Osteoblast (primary cell): ENCODE results near the gene ERRFI1. TPM values are rescaled to one million over a fixed set of nuclear protein-coding genes. Genes with fewer than 3 reads are reported as not detected.
"Not testable (repeated sequence)": the region's sequence is repeated elsewhere in the genome, so short reads cannot be mapped to it uniquely, and the experiment has no call there.

Experiments used
- DNase-seq: peaks from one replicate; pipeline ENCODE4 v3.0.0; 2011; ENCODE audit warnings: low spot score, mixed read lengths; ENCODE audit not compliant: insufficient read length; ENCODE audit errors: missing footprints
- H2AFZ ChIP-seq: 2 replicates; pipeline ENCODE4 v1.6.0; 2011; ENCODE audit warnings: mild to moderate bottlenecking, low read length
- H3K27ac ChIP-seq: 2 replicates; pipeline ENCODE4 v1.5.1; 2011; ENCODE audit warnings: mild to moderate bottlenecking, low read depth, low read length, moderate library complexity
- H3K27me3 ChIP-seq: 2 replicates; pipeline ENCODE4 v1.6.0; 2012; ENCODE audit warnings: mild to moderate bottlenecking, control low read depth, inconsistent platforms, low read length, moderate library complexity; ENCODE audit not compliant: insufficient read depth
- H3K36me3 ChIP-seq: 2 replicates; pipeline ENCODE4 v1.5.1; 2011; ENCODE audit warnings: mild to moderate bottlenecking, low read length, control low read depth, moderate library complexity; ENCODE audit not compliant: insufficient read depth
- H3K4me1 ChIP-seq: 2 replicates; pipeline ENCODE4 v1.5.1; 2011; ENCODE audit warnings: mild to moderate bottlenecking, low read length, control low read depth, moderate library complexity; ENCODE audit not compliant: insufficient read depth
- H3K4me2 ChIP-seq: 2 replicates; pipeline ENCODE4 v1.6.0; 2011; ENCODE audit warnings: mild to moderate bottlenecking, low read length; ENCODE audit not compliant: insufficient read depth
- H3K4me3 ChIP-seq: fragments of 200-600 bp; sonication (generic); 3 replicates; pipeline ENCODE4 v1.5.1; 2012; ENCODE audit warnings: mild to moderate bottlenecking, low read length, inconsistent platforms; ENCODE audit not compliant: insufficient read depth
- H3K79me2 ChIP-seq: 2 replicates; pipeline ENCODE4 v1.6.0; 2012; ENCODE audit warnings: mild to moderate bottlenecking, low read length, control low read depth, inconsistent platforms; ENCODE audit not compliant: insufficient read depth
- H3K9me3 ChIP-seq: 2 replicates; pipeline ENCODE4 v1.5.1; 2011; ENCODE audit warnings: low read depth, low read length, control low read depth
- H4K20me1 ChIP-seq: 2 replicates; pipeline ENCODE4 v1.6.0; 2012; ENCODE audit warnings: mild to moderate bottlenecking, low read length, control low read depth; ENCODE audit not compliant: insufficient read depth
- CTCF ChIP-seq: IDR thresholded peaks from 2 replicates; pipeline ENCODE4 v1.5.1; 2011; ENCODE audit warnings: mild to moderate bottlenecking, low read depth, low read length, moderate library complexity; ENCODE audit errors: extremely low read depth
- total RNA-seq: library from RNA; depleted of rRNA; stranded (reverse); fragments of >200 nt; gene quantifications from 2 replicates; pipeline ENCODE4 v1.2.3, GENCODE V29; 2012

The ERRFI1 gene
- total RNA-seq, 1 donor = 69.5 TPM

- H3K4me3 ChIP-seq = no peak overlapping the region
- no peak overlapping the region for H3K4me2 ChIP-seq
- no peak for DNase-seq
- peaks cover 53% of the 10 kb centered on the region for H3K36me3 ChIP-seq
- H3K9me3 ChIP-seq = no peaks in the 10 kb centered on the region
- no peaks in the 10 kb centered on the region for H3K27me3 ChIP-seq
- H3K79me2 ChIP-seq = peaks cover 75% of the 10 kb centered on the region
- TF ChIP-seq CTCF = no peak
- H3K27ac ChIP-seq = peak overlapping the region; percentile 9
- H2AFZ ChIP-seq = no peak overlapping the region
- H4K20me1 ChIP-seq = peaks cover 8% of the 10 kb centered on the region
- peaks cover 10% of the 10 kb centered on the region for H3K4me1 ChIP-seq
These were observed 61.6 kb downstream of the ERRFI1 start for GRCh38 chr1:7964476-7964875.

GRCh38 chr1:7963841-7964240 lies 62.3 kb downstream of the ERRFI1 start:
- peaks cover 46% of the 10 kb centered on the region for H3K36me3 ChIP-seq
- H4K20me1 ChIP-seq, H3K4me2 ChIP-seq, H3K27ac ChIP-seq, H3K4me3 ChIP-seq, H2AFZ ChIP-seq, DNase-seq, H3K9me3 ChIP-seq, H3K27me3 ChIP-seq: not testable (repeated sequence)
- peaks cover 10% of the 10 kb centered on the region for H3K4me1 ChIP-seq
- peaks cover 72% of the 10 kb centered on the region for H3K79me2 ChIP-seq

- not testable (repeated sequence) for H3K4me2 ChIP-seq, DNase-seq, H3K9me3 ChIP-seq, H4K20me1 ChIP-seq, H2AFZ ChIP-seq, H3K27ac ChIP-seq, H3K4me3 ChIP-seq, H3K27me3 ChIP-seq
- H3K4me1 ChIP-seq = peaks cover 10% of the 10 kb centered on the region
- peaks cover 67% of the 10 kb centered on the region for H3K79me2 ChIP-seq
- peaks cover 41% of the 10 kb centered on the region for H3K36me3 ChIP-seq
These were observed 62.8 kb downstream of the ERRFI1 start for GRCh38 chr1:7963378-7963730.

- H2AFZ ChIP-seq = no peak overlapping the region
- H3K4me2 ChIP-seq = peak overlapping the region; percentile 94
- H4K20me1 ChIP-seq = peaks cover 3% of the 10 kb centered on the region
- TF ChIP-seq CTCF = no peak
- no peak for DNase-seq
- H3K9me3 ChIP-seq = no peaks in the 10 kb centered on the region
- H3K4me3 ChIP-seq = peak overlapping the region; percentile 93
- H3K27ac ChIP-seq = peak overlapping the region; percentile 97
- H3K27me3 ChIP-seq = no peaks in the 10 kb centered on the region
- peaks cover 10% of the 10 kb centered on the region for H3K4me1 ChIP-seq
- peaks cover 64% of the 10 kb centered on the region for H3K79me2 ChIP-seq
- H3K36me3 ChIP-seq = peaks cover 40% of the 10 kb centered on the region
These were observed 63.3 kb downstream of the ERRFI1 start for GRCh38 chr1:7962636-7963377.

GRCh38 chr1:7962014-7962335 lies 64.1 kb downstream of the ERRFI1 start:
- Histone ChIP-seq H3K4me3 (peak overlapping the region; percentile 93), H3K79me2 (peaks cover 56% of the 10 kb centered on the region), H3K4me2 (peak overlapping the region; percentile 94), H3K36me3 (peaks cover 32% of the 10 kb centered on the region), H3K4me1 (peaks cover 10% of the 10 kb centered on the region), H3K27me3 (no peaks in the 10 kb centered on the region), H3K9me3 (no peaks in the 10 kb centered on the region), H3K27ac (peak overlapping the region; percentile 97), H4K20me1 (no peaks in the 10 kb centered on the region), H2AFZ (peak overlapping the region; percentile 85)
- TF ChIP-seq CTCF = no peak
- DNase-seq = no peak
